Measurements from ENCODE around the gene LHX6. TPM values are rescaled to one million over a fixed set of nuclear protein-coding genes. Genes with fewer than 3 reads are reported as not detected.

The LHX6 gene
- total and polyA plus RNA-seq, 9 donors, result 3.7 to 6.9 (median 5.8) TPM

DNA sequence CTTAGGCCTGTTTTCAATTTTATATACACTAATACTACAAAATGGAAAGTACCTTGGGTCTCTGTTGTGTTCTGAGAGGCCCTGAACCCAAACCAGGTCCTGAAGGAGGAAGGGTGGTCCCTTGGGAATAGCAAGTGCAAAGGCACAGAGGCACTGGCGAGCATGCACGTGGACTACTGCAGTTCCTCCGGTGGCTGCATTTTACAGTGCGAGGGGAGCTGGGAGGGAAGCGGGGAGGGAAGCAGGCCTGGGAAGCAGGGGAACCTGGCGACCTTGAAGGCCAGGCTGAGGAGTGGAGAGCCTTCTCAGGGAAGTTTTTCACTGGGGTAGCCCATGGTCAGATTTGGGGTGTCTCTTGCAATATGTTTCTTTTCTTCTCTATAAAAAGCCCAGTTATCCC, 35.1 kb downstream of the LHX6 start:
- Histone ChIP-seq H3K4me3 (ENCODE audit: low read length) (no peak overlapping the region), H3K36me3 (ENCODE audit: control insufficient read depth, insufficient read depth, low read length) (no peaks in the 10 kb centered on the region), H3K27ac (ENCODE audit: low read length) (no peak overlapping the region), H3K4me1 (ENCODE audit: control insufficient read depth, insufficient read depth, low read length) (peaks cover 3% of the 10 kb centered on the region), H3K27me3 (ENCODE audit: control insufficient read depth, insufficient read depth, low read length) (peaks cover 3% of the 10 kb centered on the region), H3K9me3 (replicated peaks; ENCODE audit: control insufficient read depth, low read depth, low read length) (no peaks in the 10 kb centered on the region)
- 88% methylated on average over 5 of the region's 6 CpGs for WGBS (ENCODE audit: insufficient coverage)
- DNase-seq, result no peak

DNA sequence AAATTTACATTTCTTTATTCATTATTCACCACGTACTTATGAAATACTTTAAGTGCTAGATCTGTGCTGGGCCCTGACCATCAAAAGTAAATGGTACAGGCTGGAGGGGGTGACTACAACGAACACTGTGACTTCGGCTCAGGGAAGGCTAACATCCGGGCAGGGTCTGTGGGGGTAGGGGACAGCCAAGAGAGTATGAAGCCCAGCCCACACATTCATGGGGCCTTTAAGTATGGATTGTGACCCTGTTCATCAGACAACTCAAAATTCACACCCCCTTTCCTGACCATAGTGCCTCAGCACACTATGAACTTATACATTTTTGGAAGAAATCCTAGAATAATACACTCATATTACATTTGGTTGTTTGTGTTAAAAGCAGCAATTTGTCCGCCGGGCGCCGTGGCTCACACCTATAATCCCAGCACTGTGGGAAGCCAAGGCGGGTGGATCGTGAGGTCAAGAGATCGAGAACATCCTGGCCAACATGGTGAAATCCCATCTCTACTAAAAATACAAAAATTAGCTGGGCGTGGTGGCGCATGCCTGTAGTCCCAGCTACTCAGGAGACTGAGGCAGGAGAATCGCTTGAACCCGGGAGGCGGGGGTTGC, 35.7 kb downstream of the LHX6 start:
- Histone ChIP-seq H3K36me3 (ENCODE audit: control insufficient read depth, insufficient read depth, low read length) (no peaks in the 10 kb centered on the region), H3K27ac (ENCODE audit: low read length) (no peak overlapping the region), H3K9me3 (replicated peaks; ENCODE audit: control insufficient read depth, low read depth, low read length) (no peaks in the 10 kb centered on the region), H3K4me1 (ENCODE audit: control insufficient read depth, insufficient read depth, low read length) (no peaks in the 10 kb centered on the region), H3K27me3 (ENCODE audit: control insufficient read depth, insufficient read depth, low read length) (peaks cover 3% of the 10 kb centered on the region), H3K4me3 (ENCODE audit: low read length) (no peak overlapping the region)
- WGBS (ENCODE audit: insufficient coverage), result 51% methylated on average over 2 of the region's 16 CpGs
- no peak for DNase-seq

DNA sequence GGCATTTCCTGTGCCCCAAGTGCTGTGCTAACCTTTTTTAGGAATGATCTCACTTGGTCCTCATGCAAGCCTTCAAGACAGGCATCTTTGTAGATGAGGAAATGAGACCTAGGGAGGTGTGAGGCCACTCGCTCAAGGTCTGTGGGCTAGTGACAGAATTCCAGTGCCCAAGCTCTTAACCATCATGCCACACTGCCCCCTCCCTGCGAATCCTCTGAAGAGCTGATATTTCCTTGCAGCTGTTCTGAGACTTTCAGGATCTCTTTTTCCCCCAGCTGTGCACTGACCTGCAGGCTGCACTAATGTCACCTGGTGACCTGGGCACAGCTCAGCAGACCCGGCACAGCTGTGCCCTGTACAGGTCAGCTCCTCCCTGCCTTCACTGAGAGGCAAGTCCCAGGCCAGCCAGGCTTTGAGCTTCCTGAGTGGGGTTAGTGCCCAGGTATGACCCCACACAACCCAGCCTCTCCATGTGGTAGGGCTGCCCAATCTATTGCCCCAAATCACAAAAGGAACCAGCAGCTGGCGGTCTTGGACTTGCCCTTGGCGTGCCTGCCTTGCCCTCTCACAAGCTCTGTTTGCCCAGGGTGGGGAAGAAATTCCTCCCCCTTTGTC, 36.4 kb downstream of the LHX6 start:
- Histone ChIP-seq H3K4me1 (ENCODE audit: control insufficient read depth, insufficient read depth, low read length) (no peaks in the 10 kb centered on the region), H3K27me3 (ENCODE audit: control insufficient read depth, insufficient read depth, low read length) (no peaks in the 10 kb centered on the region), H3K9me3 (replicated peaks; ENCODE audit: control insufficient read depth, low read depth, low read length) (no peaks in the 10 kb centered on the region), H3K36me3 (ENCODE audit: control insufficient read depth, insufficient read depth, low read length) (no peaks in the 10 kb centered on the region), H3K27ac (ENCODE audit: low read length) (no peak overlapping the region), H3K4me3 (ENCODE audit: low read length) (no peak overlapping the region)
- no peak for DNase-seq
- WGBS (ENCODE audit: insufficient coverage), result 65% methylated on average over 2 of the region's 5 CpGs

DNA sequence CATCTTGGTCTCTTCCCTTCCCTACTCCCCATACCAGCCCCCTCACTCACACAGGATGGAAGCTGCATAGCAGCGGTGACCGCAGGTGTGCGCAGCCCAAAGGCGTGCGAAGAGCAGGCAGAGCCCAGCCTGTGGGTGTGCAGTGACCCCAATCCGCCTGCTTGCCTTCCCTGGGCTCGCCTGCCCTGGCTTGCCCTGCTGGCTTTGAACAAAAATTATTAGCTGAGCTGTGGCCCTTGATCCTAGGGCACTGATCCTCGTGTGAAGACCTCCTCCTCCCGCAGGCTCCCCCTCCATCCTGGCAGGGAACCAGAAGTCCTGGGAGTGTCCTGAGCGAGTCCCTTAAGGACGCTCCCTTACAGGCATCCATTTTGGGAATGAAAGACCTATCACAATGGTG, 37.2 kb downstream of the LHX6 start:
- WGBS (ENCODE audit: insufficient coverage), result 56% methylated on average over 11 of the region's 11 CpGs
- no peaks in the 10 kb centered on the region for H3K4me1 ChIP-seq (ENCODE audit: control insufficient read depth, insufficient read depth, low read length)
- no peak overlapping the region for H3K27ac ChIP-seq (ENCODE audit: low read length)
- no peak for DNase-seq
- H3K27me3 ChIP-seq (ENCODE audit: control insufficient read depth, insufficient read depth, low read length), result no peaks in the 10 kb centered on the region
- H3K4me3 ChIP-seq (ENCODE audit: low read length), result no peak overlapping the region
- H3K36me3 ChIP-seq (ENCODE audit: control insufficient read depth, insufficient read depth, low read length), result no peaks in the 10 kb centered on the region
- H3K9me3 ChIP-seq (replicated peaks; ENCODE audit: control insufficient read depth, low read depth, low read length), result no peaks in the 10 kb centered on the region

DNA sequence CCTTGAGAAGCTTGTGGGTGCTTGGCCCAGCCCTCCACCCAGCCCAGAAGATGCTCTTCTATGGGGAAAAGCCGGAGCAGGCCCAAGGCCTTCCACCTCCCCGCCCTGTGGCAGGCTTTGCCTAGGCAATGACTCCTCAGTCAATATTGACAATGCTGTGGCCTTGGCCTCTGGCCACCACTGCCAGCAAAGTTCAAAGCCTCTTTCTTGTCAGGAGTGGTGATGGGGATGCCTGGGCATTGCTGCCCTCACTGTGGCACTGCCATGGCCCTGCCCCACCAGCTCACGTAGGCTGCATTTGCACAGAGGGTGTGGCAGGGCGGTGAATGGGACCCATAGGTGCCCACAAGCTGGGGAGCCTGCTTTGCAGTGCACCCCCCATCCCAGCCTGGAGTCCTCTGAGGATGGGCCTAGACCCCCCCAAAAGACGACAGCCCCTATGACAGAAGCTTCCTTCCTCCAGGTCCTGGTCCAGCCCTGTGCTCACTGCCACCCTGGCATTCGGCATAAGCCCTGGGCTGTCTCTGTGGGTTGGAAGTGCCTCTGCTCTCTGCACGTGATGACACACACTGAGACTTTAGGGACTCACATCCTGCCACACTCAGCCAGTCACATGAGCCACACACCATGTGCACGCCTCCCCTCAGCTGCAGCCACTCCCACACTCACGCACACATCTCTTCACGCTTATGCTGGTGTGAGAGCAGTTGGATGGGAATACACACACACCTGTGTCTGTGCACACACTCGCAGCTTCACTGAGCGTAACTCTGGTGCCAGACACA, 38.0 kb downstream of the LHX6 start:
- no peaks in the 10 kb centered on the region for H3K4me1 ChIP-seq (ENCODE audit: control insufficient read depth, insufficient read depth, low read length)
- H3K27me3 ChIP-seq (ENCODE audit: control insufficient read depth, insufficient read depth, low read length), result no peaks in the 10 kb centered on the region
- DNase-seq, result no peak
- H3K27ac ChIP-seq (ENCODE audit: low read length), result no peak overlapping the region
- no peaks in the 10 kb centered on the region for H3K36me3 ChIP-seq (ENCODE audit: control insufficient read depth, insufficient read depth, low read length)
- no peaks in the 10 kb centered on the region for H3K9me3 ChIP-seq (replicated peaks; ENCODE audit: control insufficient read depth, low read depth, low read length)
- 97% methylated on average over 3 of the region's 12 CpGs for WGBS (ENCODE audit: insufficient coverage)
- H3K4me3 ChIP-seq (ENCODE audit: low read length), result no peak overlapping the region

DNA sequence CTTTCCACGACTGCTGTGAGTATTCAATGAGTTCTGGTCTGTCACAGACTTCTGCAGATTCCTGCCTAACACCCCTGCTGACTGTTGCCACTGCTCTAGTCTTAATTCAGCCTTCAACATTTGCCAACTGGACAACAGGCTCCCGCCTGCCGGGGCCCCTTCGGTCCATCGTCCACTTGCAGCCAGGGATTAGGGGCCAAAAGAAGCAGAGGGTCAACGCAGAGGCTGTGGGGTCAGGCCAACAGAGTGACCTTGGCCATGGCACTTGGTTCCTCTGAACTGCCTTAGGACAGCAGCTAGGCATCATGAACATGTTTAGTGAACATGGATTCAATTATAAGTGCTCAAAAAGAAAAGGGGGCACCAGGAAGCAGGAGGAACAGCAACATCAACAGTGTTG, 40.4 kb downstream of the LHX6 start:
- no peak for DNase-seq
- Histone ChIP-seq H3K4me3 (ENCODE audit: low read length) (no peak overlapping the region), H3K36me3 (ENCODE audit: control insufficient read depth, insufficient read depth, low read length) (no peaks in the 10 kb centered on the region), H3K27me3 (ENCODE audit: control insufficient read depth, insufficient read depth, low read length) (peaks cover 2% of the 10 kb centered on the region), H3K27ac (ENCODE audit: low read length) (no peak overlapping the region), H3K4me1 (ENCODE audit: control insufficient read depth, insufficient read depth, low read length) (no peaks in the 10 kb centered on the region), H3K9me3 (replicated peaks; ENCODE audit: control insufficient read depth, low read depth, low read length) (no peaks in the 10 kb centered on the region)
- WGBS (ENCODE audit: insufficient coverage), result 53% methylated on average over 6 of the region's 6 CpGs

DNA sequence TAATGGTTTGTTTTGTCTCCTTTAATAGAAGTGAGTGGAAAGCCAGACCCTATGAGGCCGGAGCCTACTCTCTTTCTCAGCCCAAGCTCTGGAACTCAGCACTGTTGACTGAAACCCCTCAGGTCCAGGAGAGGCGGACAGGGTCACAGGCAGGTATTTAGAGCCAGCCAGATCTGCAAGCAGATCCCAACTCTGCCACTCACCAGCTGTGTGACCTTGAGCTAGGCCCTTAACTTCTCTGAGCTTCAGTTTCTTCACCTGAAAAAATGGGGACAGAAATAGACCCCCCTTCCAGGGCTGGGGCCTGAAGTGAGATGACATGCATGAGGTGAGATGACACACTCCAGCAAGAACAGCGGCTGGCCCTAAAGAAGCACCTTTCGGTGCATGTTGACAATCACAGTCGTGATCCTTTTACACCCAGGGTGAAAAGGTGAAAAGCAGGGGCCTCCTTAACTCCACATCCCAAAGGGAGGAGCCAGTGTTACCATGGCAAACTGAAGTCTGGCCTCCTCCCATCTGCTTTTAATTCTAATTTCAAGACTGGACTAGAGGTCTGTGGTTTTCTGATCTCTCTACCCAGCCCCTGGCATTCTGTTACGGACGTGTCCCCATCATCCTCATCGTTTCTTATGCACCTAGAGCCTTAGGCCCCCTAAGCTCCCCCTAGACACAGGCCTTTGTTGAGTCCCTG, 41.8 kb downstream of the LHX6 start:
- Histone ChIP-seq H3K4me1 (ENCODE audit: control insufficient read depth, insufficient read depth, low read length) (no peaks in the 10 kb centered on the region), H3K36me3 (ENCODE audit: control insufficient read depth, insufficient read depth, low read length) (no peaks in the 10 kb centered on the region), H3K27me3 (ENCODE audit: control insufficient read depth, insufficient read depth, low read length) (peaks cover 2% of the 10 kb centered on the region), H3K27ac (ENCODE audit: low read length) (no peak overlapping the region), H3K9me3 (replicated peaks; ENCODE audit: control insufficient read depth, low read depth, low read length) (no peaks in the 10 kb centered on the region), H3K4me3 (ENCODE audit: low read length) (no peak overlapping the region)
- WGBS (ENCODE audit: insufficient coverage), result 62% methylated on average over 3 of the region's 8 CpGs
- DNase-seq, result no peak

DNA sequence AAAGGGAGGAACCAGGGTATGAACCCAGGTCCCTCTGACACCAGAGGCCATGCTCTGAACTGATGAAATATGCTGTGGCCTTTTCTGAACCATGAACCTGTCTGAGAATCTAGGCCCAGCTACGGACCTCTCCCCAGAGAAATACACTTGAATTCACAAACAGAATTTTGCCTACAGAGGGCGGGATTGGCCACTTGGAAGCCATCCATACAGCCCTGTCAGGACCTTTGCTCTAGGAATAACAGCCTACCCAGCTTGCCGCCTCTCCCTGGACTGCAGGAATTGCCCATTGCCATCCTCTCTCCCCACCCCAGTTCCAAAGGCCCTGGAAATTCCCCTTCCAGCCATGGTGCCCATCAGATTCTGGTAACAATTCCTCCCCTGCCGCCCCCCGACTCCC, 42.5 kb downstream of the LHX6 start:
- peaks cover 2% of the 10 kb centered on the region for H3K27me3 ChIP-seq (ENCODE audit: control insufficient read depth, insufficient read depth, low read length)
- H3K4me3 ChIP-seq (ENCODE audit: low read length), result no peak overlapping the region
- no peaks in the 10 kb centered on the region for H3K36me3 ChIP-seq (ENCODE audit: control insufficient read depth, insufficient read depth, low read length)
- no peak overlapping the region for H3K27ac ChIP-seq (ENCODE audit: low read length)
- H3K4me1 ChIP-seq (ENCODE audit: control insufficient read depth, insufficient read depth, low read length), result no peaks in the 10 kb centered on the region
- DNase-seq, result no peak
- no peaks in the 10 kb centered on the region for H3K9me3 ChIP-seq (replicated peaks; ENCODE audit: control insufficient read depth, low read depth, low read length)
- 30% methylated on average over 1 of the region's 5 CpGs for WGBS (ENCODE audit: insufficient coverage)

DNA sequence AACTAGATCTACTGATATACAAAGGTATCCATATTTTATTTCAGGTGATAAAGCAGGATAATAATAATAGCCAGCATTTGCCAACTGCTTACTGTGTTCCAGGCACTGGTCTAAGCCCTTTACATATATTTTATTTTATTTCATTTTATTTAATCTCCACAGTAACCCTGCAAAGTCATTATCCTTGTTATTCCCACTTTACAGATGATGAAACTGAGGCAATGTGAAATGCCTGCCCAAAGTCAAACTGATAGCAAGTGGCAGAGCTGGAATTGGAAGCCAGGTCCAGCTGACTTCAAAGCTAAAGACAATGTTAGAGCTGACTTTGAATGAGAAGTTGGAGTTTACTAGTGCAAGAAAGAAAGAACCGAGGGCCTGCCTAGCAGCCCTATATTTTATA, 44.2 kb downstream of the LHX6 start:
- Histone ChIP-seq H3K36me3 (ENCODE audit: control insufficient read depth, insufficient read depth, low read length) (no peaks in the 10 kb centered on the region), H3K4me3 (ENCODE audit: low read length) (no peak overlapping the region), H3K4me1 (ENCODE audit: control insufficient read depth, insufficient read depth, low read length) (no peaks in the 10 kb centered on the region), H3K9me3 (replicated peaks; ENCODE audit: control insufficient read depth, low read depth, low read length) (no peaks in the 10 kb centered on the region), H3K27me3 (ENCODE audit: control insufficient read depth, insufficient read depth, low read length) (peaks cover 6% of the 10 kb centered on the region), H3K27ac (ENCODE audit: low read length) (no peak overlapping the region)
- no CpG with 5 or more reads among the region's 1 CpG for WGBS (ENCODE audit: insufficient coverage)
- no peak for DNase-seq

DNA sequence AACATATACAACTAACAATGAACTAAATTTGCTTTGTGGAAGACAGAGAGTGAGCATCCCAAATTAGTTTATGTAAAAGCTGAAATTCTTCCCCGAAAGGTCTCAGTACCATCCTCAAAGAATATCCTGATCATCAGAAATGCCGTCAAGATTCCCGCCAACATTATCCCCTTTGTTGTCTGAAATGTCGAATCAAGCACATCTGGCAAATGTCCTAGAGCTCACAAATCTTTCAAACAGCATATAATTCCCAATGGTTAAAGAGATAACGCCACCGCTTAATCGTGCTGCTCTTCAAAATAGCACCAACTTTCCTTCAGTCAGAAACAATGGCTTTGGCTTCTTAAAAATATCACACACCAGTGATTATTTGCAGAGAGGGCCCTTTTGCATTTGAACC, 45.3 kb downstream of the LHX6 start:
- no peak for DNase-seq
- Histone ChIP-seq H3K4me3 (ENCODE audit: low read length) (no peak overlapping the region), H3K4me1 (ENCODE audit: control insufficient read depth, insufficient read depth, low read length) (no peaks in the 10 kb centered on the region), H3K36me3 (ENCODE audit: control insufficient read depth, insufficient read depth, low read length) (no peaks in the 10 kb centered on the region), H3K27ac (ENCODE audit: low read length) (no peak overlapping the region), H3K9me3 (replicated peaks; ENCODE audit: control insufficient read depth, low read depth, low read length) (no peaks in the 10 kb centered on the region), H3K27me3 (ENCODE audit: control insufficient read depth, insufficient read depth, low read length) (peaks cover 6% of the 10 kb centered on the region)
- WGBS (ENCODE audit: insufficient coverage), result 29% methylated on average over 7 of the region's 7 CpGs
